HG03460 (cell line): ENCODE data around the gene FAM229B.
"Not testable (repeated sequence)": the region's sequence is repeated elsewhere in the genome, so short reads cannot be mapped to it uniquely, and the experiment has no call there.

Experiments used
- ATAC-seq: cut with Tn5 transposase; IDR thresholded peaks from one replicate; pipeline ENCODE4 v1.9.1; 2021; ENCODE audit not compliant: unreplicated experiment

The FAM229B gene, protein sequence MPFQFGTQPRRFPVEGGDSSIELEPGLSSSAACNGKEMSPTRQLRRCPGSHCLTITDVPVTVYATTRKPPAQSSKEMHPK

DNA sequence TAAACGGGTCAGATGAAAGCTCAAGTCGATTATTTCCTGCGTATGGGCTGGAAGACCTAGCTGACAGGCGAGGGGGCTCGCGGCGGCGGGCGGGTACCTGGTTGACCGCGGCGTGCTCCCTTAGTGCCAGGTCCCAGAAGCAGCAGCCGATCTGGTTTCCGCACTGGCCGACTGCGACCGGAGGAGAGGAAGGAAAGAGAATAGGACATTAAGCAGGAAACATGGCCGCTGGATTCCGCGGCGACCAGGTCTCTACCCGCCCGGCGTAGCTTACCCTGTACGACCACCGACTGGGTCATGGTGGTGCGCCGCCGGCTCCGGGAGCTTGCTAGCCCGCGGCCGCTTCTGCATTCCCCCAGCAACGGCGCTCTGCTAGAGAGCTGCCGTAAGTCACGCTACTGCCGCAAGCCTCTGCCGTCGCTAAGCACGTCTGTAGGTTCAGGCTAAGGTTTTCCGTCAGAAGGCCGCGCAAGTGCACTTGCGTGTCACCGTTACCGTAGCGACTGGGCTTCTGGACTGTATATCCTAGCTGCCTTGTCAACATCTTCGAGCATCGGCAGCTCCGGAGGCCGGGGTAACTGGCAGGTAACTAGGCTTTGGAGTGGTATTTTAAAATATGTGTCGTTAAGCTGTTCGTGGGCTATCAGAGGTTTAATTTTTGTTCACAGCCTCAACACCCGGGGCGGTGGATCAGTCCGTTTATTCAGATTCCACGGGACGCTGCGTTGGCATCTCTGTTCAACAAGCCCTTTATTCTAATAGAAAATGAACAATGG is at the start of gene FAM229B, which contains the start of gene TUBE1:
TSS of gene FAM229B (plus strand) at position 456 of the 776 bp plus-strand sequence. CDS start 11,693 bp downstream, outside the sequence.
TSS of gene TUBE1 (minus strand) at position 347 of the 776 bp plus-strand sequence. CDS start at position 299, 48 bp downstream.
- ATAC-seq = peak; percentile 96

DNA sequence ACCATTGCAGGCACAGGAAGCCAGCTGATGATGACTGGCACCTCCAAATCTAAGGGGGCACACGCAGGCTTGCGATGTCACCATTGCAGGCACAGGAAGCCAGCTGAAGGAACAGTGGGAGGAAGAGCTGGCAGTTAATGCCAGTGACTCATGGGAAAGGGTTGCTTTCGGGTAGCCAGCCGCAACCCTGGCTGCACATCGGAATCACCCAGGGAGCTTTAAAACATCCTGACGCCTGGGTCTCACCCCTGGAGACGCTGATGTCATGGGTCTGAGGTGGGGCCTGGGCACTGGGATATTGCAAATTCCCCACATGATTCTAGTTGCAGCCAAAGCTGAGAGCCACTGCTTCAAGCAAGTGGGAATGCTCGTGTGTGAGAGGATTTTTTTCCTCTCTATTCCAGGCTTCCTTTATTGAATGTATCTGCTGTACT is 49.6 kb upstream of the FAM229B start:
- ATAC-seq = no peak

DNA sequence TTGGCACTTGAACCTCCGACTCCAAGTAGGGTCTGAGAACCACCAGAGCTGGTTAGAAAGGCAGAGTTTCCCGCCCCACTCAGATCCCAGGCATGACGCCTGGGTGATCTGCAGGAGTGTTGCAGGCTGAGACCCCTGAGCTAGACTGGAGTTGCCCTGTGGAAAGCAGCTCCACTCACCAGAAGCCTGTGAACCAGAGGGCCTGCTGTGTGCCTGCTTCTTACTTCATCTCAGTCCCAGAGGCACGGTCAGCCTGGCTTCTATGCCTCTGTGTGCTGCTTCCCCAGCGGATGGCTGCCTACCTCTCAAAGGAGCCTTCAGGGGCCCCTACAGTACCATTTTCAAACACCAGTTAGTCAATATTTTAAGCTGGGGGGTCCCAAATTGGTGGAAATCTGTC is 49.1 kb upstream of the FAM229B start:
- ATAC-seq = no peak

DNA sequence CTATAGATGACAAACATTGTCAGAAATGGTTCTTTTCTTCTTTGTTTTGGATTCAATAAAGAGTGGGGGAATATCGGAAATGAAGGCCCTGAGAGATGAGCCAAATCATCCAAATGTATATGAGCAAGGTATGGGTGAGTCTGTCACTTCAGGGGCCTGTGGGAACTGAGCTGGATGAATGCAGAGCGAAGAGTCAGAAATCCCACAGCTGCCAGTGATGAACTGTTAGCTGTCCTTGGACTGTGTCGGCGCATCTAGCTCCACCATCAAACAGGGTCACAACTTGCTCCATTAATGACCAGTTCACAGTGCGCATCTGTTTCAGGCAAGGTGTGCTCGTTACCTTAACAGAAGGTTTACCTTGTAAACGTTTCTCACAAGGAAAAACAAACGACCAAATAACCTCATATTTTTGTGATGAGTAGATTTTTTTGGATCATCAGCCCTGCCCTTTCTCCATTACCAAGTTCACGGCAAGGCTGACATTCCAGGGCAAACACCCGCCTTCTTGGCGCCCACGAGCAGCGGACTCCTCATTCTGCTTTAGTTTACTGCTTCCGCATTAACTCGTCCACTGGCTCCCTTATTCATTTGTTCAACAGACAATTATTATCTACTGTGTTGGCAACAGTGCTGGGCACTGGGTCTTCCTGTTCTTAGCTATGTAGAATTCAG is 48.5 kb upstream of the FAM229B start:
- no peak for ATAC-seq

DNA sequence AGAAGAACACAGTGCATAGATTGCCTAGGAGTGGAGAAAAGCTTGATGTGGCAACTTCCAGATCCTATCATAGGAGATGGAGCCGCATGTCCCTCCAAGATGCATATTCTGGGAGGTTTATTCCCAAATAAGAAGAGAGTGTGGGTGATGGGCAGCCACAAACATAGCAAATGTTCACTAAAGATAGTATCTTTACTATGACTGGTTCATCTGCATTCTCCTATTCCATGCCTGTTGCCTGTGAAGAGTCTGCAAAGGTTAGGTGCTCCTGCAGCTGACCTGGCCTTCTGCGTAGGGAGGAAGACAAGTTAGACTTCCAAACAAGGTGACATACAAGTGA is 48.0 kb upstream of the FAM229B start:
- ATAC-seq = no peak

DNA sequence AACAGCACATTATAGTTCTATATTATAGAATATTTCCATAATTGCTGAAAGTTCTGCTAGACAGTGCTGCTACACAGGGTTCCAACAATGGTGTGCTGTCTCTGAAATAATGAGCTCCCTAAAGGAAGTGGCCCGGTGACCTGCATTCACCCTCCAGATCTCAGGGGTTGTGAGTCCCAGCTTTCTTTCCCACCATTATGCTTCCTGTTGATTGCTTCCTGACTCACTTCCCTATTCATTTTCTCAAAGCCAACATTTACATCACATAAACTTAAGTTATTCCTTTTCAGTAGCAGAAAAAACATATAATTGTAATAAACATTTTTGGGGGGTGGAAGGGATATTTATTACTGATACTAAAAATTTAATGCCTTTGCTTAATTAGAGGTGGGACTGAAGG is 46.4 kb upstream of the FAM229B start:
- ATAC-seq = no peak

DNA sequence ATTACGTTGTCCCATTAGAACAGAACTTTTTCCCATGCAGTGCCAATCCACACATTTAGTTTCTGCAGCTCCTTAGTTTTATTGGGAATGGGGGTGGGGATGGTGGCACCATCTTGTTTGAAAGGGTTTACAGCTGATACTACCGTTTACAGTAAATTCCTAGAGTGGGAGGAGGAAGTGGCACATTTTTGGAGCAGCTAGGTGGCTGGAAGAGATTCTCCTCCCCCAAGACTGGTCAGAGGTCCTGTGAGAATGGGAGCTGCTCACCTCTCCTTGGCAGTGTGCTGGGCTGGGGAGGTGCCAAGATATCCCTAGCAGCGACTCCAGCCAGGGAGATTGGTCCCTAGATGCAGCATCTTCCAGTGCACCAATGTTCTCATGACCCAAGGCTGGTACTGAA is 45.9 kb upstream of the FAM229B start:
- ATAC-seq = no peak

DNA sequence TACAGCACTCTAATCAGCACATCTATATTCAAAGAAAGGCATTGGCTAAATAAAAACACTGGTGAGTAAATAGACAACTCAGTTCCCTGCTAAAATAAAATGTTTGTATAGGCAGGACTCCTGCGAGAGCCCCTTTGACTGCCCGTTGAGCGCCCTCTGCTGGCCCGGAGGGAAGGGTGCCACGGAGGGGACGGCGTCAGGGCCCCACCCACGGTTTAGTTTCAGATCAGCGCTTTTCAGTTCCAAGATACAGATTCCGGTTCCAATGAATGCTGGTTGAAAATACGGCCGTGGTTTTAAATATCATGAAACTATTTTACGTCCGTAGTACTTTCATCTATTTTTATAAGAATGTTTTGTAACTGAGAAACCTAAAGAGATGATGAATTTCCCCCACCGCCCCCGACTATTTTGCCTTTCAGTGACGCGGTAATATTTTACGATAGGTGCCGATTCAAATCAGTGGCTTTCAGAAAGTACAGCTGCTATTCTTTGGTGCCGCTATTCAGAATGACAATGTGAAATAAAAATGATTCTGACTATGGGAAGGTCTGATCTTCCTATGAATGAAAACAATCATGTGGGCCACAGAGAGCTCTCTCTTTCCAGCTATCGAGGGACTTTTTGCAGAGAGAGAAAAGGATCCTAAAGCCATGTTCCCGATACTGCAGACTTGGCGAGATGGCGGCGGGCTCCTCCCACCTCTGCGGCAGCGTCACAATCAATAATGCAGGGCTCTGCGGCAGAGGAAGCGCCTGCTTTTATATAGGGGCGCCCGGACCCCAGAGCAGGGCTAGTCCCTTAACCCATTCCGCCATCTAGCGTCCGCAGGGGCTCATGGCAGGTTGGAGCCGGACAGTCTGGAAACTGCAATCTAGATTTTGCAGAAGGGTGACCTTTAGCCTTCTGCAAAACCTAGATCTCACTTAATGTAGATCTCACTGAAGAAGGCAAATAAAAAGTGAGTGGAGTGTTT is 44.1 kb upstream of the FAM229B start:
- ATAC-seq = peak; percentile 91

DNA sequence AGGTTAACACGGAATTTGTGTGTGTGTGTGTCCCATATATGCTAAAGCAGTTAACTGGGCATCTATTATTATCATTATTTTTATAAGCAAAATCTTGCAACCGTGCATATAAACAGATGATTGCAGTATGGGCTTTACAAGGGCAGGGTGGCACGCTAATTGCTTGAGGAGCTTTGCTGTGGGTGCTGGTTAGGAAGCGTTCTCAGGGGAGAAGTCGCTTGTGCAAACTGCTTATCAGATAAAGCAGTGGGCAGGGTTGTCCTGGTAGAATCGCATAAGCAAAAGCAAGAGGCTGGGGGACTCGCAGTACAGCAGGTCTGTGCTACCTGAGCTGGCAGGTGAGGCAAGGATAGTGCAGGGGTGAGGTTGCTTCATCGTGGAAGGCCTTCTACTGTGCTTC is 43.2 kb upstream of the FAM229B start:
- ATAC-seq = no peak

DNA sequence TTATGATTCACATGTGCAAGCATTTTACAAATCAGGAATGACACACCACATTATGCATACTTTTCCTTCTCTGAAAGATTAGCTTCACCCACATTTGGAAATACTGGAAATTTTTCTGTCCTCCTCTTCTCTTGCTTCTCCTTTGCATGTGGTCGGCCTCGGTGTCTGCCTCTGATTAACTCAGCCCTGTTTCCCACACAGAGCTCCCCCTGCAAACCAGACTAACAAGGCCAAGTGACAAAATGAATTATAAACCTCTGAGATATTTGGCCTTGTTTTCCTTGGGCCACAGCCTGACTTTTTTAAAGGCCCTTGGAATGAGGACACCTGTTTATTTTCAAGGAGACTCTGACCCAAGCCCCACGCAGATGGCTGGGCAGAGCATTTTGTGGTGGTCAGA is 42.5 kb upstream of the FAM229B start:
- ATAC-seq = no peak

DNA sequence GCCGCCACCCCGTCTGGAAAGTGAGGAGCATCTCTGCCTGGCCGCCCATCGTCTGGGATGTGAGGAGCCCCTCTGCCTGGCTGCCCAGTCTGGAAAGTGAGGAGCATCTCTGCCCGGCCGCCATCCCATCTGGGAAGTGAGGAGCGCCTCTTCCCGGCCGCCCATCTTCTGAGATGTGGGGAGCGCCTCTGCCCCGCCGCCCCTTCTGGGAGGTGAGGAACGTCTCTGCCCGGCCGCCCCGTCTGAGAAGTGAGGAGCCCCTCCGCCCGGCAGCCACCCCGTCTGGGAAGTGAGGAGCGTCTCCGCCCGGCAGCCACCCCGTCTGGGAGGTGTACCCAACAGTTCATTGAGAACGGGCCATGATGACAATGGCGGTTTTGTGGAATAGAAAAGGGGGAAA is 39.9 kb upstream of the FAM229B start:
- not testable (repeated sequence) for ATAC-seq

DNA sequence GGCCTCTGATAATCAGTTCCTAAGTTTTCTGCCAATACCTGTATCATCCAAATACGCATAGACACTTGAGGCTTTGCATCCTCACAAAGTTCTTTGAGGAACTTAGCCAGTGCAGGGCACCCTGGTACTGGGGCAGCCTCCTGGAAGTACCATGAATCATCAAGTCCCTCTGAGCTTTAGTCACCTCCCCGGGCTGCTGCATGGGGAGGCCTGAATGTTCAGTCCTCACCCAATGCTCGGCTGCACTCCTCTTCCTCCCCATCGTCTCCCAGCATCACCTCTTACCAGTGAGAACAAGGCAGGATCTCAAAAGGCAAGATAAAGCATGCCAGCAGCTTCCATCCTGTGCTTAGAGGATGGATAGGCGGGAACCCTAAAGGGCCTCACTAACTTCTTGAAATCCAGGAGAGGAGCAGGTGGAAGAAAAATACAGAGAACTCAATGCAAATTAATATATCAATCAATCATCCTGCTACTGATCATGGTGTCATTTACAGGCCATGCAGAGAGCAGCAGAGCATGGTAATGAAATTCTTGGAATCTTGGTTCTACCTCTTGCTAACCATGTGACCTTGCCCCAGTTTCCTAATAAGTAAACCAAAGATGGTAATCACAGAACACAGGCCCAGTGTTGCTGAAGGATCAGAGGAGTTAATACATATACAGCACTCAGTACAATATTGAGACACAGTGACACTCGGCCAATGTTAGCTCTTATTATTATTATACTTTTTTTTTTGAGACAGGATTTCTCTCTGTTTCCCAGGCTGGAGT is 38.2 kb upstream of the FAM229B start:
- no peak for ATAC-seq

DNA sequence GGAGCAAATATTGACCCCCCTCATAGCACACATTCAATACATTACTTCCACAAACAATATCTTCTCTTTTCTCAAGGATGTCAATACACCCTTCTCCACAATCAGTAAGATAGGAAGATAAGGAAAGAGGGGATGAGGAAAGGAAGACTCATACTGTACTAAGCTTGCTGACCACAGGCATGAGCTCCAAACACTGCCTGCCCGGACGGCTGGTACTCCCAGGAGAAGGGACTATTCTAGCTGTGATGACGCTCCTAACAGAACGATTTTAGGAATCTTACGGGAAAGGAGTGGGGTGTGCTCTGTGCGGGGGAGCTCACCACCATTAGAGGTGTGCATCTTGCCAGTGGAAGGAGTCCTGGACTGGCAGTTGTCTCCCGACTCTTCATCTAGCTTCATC is 37.4 kb upstream of the FAM229B start:
- no peak for ATAC-seq

DNA sequence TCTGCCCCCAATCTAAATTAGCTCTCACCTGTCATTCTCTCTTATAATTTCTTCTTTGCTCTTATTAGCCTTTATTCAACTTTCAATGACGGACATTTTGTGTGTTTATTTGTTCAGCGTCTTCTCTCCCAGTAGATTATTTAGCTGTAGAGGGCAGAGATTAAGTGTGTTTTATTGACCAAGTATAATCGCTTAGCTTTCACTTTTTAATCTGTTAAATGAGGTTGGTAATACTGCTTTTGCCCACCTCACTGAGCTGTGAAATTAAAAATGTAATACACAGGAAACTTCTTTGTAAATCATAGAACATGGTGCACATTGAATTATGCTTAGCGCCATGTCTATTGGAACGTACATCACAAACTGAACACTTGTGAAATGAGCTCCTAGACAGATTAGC is 37.0 kb upstream of the FAM229B start:
- no peak for ATAC-seq

DNA sequence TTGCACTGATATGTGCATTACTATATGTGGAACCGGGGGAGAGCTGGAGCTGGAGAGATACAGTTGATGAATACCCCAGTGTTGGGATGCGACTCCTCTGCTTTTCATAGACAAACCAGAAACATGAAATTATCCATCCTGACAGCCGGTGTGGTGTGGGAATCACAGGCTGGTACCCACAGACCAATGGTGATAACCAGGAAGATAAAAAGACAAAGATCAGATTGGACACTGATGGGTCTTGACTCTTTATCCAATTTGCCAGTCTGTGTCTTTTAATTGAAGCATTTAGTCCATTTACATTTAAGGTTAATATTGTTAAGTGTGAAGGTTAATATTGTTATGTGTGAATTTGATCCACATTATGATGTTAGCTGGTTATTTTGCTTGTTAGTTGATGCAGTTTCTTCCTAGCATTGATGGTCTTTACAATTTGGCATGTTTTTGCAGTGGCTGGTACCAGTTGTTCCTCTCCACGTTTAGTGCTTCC is 36.1 kb upstream of the FAM229B start:
- ATAC-seq = not testable (repeated sequence)

DNA sequence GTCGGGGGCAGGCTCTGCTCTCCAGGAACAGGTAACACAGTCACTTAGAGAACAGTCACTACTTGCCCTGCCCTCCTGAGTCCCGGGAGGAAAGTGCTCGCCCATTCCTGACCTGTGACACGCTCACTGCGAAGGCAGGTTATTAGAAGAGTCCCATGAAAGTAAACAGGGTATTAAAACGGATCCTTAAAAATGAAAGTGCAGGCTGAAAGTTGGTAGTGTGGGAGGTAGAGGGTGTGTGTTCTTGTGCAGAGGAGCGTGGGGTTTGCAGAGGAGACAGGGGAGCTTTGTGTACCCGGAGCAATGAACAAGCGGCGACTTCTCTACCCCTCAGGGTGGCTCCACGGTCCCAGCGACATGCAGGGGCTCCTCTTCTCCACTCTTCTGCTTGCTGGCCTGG is 33.4 kb upstream of the FAM229B start, which contains the start of gene CCN6:
TSS of gene CCN6 (plus strand) at position 104 of the 400 bp plus-strand sequence. CDS start at position 358, 254 bp downstream.
- no peak for ATAC-seq

DNA sequence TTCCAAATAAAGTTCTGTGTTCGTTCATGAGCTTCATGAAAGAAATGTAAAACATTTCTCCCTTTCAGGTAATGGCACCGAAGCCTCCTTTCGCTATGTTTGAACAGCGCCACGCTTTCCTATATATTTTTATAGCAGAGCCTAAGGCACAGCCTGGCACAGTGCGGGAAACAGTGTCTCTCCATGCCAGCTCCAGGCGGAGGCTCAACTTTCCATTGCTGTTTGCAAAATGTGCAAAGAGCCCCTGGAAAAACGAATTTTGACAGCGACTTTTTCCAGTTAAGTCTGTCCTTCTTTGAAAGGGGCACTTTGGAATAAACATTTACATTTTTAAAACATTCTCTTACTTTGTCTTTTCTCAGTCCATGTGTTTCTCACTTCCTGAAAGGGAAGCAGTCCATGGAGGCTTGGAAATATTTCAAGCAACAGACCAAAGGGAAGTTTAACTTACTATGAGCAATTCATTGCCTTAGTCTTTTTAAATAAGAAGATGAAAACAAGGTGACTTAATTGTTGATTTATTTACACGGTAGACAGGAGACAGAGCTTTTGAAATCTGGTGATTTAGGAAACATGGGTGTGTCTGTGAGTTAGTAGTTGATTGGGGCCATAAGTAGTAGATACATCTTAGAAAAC is 32.7 kb upstream of the FAM229B start:
- no peak for ATAC-seq

DNA sequence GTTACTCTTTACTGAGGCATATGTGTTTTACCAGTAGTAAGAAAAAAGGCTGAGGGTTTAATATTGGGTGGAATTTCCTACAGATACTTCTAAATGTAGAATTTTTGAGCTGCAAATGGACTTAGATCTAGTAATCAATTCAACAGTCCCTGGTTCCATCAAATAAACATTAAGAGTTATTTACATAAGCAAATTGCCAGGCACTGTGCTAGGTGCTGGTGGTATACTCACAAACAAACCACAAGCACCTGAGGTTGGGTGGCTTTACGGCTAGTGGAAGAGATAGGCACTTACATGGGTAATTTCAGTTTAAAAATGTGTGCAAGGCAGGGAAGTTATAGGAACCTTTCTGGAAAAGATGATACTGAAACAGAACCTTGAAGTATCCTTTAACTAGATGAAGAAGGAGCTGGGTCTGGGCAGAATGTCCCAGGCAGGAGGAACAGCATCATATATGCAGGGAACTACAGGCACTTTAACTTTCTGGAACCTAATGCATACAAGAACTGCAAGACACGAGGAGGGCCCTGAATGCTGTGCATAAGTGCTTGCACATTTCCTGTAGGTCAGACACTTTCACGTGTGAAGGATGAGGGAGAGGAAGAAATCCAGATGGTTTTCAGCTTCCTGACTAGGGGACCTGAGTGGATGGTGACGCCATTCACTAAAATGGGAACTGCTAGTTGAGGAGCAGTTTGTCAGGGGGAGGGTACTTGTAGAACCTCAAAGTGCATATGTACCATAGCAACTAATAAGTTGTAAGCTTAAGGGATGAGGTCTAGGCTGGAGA is 29.0 kb upstream of the FAM229B start:
- no peak for ATAC-seq

DNA sequence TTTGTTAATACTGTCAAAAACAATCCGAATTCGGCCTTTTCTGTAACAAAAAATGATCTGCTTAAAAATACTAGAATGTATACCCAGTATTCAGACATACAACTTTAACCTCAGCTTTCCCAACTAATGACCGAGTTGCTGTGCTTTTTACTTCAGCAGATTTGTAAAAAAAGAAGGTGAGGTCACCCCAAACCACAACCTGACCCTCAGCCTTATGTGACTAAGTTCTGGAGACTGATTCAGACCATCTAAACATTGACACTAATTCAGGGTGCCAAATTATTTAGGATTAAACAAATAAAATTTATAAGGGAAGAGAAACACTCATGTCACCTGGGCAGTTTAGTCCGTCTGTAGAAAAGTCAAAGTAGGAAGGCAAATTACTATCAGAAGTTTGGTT is 25.8 kb upstream of the FAM229B start:
- no peak for ATAC-seq
